OCI-M1 (cell line): ENCODE data around the gene NOS2.
"Not testable (repeated sequence)": the region's sequence is repeated elsewhere in the genome, so short reads cannot be mapped to it uniquely, and the experiment has no call there.

Experiments used
- DNase-seq: peaks from one replicate; lab custom pipeline; 2025; lab: John Stamatoyannopoulos, UW

NOS2 gene

DNA sequence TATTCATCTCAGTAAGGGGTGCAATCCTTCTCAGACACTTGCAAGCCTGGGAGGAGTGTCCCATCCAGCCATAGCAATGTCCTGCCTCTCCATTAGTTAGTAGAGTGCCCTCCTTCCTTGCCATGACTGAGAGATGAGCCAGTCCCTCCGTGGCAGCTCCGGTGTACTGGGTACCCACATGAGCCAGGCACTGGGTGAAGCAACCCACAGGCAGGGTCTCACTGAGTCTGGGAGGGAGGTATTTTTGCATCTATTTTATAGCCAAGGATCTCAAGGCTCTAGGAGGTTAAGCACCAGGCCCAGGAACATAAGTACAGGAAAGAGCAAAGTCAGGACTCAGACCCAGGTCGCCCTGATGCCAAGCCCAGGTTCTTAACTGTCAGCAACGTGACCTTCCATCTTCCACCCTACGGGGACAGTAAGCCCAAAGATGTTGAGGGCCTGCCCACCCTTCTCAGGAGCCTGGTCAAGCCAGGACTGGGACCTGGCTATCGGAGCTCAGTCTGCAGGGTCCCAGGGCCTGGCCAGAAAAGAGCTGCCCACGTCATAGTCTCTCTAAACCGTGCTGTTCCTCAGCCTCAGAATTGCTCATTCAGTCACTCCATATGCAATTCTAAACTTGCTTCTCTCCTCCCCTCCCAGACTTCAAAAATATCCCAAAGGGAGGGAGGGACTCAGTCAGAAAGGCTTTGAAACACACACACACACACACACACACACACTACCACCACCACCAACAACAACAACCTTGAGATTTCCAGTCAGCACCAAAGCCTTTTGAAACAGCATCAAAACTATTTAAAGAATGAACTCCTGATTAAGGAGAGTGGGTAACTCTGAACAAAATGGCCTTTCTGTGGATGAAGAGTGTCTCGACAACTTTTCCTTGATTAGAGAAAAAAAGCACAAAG is 16.6 kb downstream of the NOS2 start:
- DNase-seq, result no peak

DNA sequence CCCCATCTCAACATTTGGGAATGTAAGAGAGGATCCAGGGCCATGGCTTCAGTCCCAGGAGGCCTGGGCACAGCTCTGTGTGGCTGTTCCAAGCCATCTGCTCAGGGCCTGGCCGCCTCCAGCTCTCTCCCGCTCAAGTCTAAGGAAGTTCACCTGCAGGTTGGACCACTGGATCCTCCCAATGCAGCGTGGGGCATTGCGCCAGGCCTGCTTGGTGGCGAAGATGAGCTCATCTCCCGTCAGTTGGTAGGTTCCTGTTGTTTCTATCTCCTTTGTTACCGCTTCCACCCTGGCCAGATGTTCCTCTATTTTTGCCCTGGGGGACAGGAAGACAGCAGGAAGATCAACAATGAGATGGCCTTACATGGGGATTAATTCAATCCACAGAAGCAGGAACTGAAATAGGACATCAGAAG is 17.5 kb downstream of the NOS2 start:
- DNase-seq, result peak; percentile 26

DNA sequence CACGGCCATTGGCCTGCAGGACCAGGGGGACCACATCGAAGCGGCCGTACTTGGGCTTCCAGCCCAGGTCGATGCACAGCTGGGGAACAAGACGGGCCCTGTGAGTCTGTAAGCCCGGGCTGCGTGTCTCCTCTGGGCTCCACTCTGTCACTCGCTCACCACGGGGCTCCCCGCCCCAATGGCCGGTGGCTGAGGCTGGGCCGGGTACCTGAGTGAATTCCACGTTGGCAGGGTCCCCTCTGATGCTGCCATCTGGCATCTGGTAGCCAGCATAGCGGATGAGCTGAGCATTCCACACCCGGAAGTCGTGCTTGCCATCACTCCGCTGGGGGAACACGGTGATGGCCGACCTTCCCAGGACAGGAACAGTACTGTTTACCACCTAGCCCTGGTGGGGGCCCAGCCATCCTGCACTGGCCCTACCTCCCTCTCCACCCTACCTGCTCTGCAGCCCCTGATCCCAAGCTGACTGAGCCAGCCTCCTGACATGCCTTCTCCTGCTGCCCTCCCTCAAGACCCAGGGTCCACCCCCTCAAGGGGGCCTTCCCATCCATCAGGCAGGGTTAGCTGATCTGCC is 19.4 kb downstream of the NOS2 start:
- DNase-seq, result no peak

DNA sequence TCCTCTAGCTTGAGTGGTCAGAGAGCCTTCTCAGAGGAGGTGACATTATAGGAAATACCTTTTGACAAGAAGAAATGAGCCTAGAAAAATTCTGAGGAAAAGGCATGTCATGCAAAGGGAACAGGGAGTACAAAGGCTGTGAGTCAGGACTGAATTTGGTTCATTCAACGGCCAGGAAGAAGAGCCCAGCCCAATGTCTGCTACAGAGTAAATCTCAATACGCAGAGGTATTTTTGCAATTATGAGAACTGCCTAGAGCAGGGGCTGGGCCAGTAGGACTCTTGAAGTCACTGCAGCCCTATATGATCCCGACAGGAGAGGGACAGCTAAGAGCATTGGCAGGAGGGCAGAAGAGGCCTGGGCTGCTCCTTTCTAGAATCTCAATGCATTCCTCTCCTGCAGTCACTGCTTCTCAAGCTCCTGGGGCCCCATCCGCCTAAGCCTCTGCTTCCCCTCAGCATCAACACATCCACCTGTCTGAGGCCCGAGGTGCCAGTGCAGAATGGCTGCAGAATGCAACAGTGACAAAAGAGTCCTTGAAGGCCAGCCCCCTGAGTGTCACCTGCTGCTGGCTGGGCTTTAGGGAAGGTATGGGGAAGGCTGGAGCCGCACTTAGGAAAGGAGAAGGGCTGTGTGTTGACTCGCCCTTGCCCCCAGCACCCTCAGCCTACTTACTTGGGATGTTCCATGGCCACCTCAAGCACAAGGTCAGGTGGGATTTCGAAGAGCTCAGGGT is 20.1 kb downstream of the NOS2 start:
- DNase-seq, result no peak

DNA sequence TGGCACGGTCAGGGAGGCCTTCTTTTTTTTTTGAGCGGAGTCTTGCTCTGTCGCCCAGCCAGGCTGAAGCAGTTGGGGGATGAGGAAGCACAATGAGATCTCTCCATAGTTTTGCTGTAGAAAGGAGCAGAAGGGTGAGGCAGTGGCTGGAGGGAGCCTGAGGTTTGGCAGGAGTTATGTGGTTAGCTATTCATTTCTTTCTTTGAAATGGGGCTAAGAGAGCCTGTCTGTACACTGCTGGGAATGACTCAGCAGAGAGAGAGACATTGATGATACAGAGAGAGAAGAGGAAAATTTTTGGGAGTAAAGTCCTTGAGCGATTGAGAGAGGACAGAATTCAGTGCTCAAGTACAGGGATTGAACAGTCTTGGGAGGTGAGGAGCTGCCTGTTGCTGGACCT is 22.1 kb downstream of the NOS2 start:
- peak; percentile 57 for DNase-seq

DNA sequence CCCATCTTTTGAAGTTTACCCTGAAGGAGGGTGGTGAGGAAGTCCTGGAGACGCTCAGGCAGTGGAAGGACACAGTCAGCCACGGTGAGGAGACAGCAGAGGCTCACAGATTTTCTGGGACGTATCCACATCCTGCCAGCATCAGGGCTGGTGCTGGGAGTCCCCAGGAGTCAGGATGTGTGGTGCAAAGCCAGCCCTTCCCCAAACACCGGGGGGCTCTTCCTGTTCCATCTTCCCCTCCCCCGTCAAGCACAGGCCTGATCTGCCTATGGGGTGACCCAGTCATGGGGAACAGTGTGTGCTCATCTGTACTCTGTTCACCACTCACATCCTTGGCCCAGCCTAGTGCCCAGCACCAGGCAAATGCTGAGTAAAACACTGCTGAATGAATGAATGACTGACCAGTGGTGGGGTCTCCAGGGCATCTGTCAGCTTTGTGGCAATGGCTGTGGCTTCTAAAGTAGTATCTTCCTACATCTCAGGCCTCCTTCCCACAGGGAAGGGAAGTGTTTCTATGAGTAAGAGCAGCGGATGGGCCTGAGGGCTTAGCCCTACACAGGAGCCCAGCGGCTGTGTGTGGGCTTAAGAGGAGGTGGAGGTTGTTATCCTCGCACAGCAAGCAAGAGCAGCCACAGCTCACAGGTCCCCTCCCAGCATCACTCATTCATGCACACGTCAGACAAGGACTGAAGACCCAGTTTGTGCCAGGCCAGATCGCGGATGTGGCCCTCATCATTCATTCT is 23.3 kb downstream of the NOS2 start:
- no peak for DNase-seq

DNA sequence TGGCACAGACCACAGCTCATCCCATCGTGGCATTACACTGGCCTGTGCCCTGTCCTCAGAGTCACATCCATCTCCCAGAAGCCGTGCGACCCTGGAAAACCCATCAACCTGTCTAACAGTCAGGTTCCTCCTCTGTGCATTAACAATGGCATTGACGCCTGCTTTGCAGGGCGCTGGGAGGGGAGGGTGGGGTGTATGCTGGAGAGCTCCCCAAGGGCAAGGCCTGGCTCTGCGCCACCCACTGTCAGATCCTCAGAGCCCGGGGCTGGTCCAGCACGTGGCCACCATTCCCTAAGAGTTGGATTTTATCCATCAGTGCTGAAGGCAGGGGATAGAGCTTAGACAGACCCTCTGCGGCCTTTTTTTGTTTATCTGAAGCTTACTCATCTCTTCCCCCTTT is 28.7 kb downstream of the NOS2 start:
- no peak for DNase-seq

DNA sequence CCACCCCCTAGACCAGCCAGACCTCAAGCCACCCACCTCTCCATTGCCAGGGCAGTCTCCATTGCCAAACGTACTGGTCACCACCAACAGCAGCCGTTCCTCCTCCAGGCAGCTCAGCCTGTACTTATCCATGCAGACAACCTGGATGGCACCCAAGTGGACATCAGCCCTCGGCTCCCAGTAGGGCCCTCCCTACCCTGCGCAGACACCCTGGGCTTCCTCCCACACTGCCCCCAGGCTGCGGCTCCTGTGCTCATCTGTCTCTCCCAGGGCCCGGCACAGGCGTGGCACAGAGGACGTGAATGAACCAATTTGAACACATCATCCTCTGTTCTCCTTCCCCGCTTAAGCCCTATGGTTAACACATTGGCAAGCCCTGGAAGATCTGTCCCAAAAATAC is 29.5 kb downstream of the NOS2 start:
- no peak for DNase-seq

DNA sequence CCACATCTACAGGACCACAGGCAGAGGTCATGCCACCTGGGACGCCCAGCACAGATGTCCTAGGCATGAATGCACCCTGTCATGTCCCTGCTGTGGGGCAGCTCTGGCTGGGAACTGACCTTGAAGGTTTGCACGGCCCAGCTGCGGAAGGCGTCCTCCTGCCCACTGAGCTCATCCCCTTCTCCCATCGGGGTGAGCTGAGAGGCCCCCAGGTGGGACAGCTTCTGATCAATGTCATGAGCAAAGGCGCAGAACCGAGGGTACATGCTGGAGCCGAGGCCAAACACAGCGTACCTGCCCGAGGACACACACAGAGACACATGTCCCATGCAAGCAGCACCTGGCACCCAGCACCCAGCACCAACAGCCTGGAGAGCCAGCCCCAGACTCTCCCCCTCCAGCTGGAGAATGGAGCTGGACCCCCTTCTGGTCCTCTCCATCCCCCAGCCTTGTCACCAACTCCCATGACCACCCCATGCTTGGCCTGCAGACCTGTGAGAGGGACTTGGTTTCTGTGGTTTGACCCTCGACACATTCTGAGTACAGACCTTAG is 31.4 kb downstream of the NOS2 start:
- DNase-seq, result no peak

DNA sequence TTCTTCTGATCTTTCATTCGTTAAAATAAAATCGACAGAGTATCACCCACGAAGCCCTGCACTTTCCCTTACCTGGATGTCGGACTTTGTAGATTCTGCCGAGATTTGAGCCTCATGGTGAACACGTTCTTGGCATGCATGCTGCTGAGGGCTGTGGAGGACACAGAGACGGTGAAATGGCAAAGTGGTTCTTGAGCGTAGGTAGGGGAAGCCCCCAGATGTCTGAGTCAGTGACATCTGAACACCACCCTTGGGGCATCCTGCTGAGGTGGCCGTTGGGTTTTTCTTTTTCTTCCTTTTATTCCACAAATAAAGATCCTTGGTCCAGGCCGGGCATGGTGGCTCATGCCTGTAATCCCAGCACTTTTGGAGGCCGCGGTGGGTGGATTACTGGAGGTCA is 33.9 kb downstream of the NOS2 start:
- no peak for DNase-seq

DNA sequence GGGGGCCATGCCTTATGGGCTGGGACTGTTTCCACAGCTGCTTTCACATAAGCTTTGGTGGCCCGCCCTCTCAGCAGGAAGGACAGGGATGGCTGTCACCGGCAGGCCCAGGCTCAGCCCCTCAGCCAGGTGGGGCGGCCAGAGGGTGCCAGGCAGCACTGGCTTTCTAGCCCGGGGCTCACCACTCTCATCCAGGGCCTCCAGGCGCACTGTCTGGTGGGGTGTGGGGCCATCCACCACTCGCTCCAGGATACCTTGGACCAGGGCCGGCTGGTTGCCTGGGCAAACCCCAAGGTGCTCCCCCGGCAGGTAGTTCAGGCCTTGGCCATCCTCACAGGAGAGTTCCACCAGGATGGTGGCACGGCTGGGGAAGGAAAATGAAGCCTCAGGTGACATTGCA is 35.0 kb downstream of the NOS2 start:
- no peak for DNase-seq

DNA sequence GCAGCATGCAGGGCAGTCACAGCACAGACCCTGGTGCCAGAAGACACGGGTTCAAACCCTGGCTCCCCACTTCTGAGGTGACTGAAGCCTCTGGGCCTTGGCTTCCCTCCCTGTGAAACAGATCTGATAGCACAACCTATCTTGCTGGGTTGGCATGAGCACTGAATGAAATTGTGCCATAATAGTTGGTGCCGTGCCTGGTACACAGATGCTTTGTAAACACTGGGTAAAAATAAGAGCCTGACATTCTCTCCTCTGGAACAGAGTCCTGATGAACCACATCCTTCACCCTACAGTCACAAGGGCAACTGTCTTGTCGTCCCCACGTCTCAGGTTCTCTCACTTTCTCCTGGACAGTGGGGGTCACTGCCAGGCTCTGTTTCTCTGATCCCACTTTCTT is 35.7 kb downstream of the NOS2 start:
- no peak for DNase-seq

DNA sequence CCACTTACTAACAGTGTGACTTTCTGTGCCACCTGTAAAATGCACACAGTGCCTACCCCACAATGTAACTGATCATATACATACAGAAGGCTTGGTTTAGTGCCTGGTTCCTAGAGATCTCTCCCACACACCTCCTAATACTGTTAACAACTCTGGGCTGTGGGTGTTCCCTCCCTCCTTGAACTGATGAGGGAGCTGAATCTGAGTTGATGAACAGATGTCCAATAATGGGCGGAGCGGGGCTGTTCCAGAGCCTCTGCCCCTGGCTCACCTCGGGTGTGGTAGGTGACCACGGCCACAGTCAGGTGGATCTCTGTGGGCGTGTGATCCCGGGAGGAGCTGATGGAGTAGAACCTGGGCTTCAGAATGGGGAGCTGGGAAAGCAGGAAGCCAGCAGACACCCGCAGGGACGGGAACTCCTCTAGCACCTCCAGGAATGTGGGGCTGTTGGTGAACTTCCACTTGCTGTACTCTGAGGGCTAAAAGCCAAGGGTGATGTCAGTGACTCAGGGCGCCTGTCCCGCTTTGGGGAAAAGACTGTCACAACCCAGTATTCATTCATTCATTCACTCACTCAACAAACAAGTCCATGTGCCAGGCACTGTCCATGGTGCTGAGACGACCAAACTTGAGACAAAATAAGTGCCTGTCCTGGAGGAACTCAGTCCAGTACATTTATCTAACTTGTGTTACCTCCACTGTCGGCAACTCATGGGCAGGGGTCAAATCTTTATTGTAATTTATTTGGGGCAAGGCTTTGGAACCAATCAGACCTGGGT is 37.6 kb downstream of the NOS2 start:
- DNase-seq, result peak; percentile 73

DNA sequence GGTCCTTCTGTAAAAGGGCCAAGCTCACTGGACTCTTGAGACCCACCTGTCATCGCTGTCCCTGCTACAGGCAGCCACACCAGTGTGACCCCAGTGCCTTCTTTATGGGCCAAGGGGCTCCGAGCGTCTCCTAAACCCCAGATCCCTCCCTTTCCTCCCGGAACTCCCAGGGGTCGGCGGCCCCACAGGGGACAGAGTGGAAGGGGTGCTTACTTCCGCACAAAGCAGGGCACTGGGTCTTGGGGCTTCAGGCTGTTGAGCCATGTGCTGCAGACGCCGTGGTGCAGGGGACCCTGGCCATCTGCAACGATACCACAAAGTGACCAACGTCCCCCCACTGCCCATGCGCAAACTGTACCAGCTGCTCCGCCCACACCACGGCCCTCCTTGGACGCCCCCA is 39.4 kb downstream of the NOS2 start:
- not testable (repeated sequence) for DNase-seq

DNA sequence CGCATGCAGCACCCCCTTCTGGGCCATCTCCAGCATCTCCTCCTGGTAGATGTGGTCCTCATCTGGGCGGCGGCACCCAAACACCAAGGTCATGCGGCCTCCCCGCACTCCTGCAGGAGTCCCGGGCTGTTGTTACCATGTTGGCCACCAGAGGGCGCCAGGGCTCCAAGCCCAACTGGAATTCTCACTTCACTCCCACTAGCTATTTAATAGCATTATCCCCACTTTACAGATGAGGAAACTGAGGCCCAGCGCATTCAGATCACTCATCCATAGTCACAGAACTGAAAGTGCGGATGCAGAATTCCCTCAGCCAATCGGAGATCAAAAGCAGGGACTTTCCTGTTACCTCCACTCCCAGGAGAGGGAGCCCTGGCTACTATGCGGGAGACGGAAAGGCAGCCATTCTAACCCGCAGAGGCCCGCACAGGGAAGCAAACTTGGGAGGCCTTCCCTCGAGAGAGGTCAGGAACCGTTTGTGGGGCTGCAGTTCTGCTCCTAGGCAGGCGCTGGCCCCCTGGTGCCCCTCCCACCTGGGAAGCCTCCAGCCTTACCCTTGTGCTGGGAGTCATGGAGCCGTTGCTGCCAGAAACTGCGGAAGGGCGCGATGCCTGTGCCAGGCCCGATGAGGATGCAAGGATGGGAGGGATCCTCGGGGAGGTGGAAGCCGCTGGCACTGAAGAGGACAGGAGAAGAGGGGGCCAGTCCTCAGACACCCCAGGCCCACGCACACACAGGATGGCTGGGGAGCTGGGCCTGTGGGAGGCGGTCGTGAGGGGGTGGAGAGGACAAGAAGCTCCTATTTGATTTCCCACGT is 40.1 kb downstream of the NOS2 start:
- peak; percentile 85 for DNase-seq

DNA sequence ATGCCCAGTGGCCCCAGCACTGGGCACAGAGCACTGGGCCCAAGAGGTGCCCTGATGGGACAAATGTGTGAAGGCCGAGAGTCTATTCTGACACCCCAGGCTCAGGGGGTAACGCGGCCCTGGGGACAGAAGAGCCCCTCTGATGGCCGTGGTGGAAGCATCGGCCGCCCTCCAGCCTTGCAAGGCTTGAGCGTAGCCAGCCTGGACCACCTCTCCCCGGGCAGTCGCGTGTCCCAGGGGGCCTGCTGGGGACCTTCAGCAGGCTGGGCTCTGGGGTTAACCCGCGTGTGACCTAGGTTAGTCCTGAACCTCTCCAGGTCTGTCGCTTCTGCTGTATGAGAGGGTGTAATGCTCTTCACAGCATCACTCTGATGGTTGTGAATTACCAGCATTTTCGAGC is 40.8 kb downstream of the NOS2 start:
- no peak for DNase-seq

DNA sequence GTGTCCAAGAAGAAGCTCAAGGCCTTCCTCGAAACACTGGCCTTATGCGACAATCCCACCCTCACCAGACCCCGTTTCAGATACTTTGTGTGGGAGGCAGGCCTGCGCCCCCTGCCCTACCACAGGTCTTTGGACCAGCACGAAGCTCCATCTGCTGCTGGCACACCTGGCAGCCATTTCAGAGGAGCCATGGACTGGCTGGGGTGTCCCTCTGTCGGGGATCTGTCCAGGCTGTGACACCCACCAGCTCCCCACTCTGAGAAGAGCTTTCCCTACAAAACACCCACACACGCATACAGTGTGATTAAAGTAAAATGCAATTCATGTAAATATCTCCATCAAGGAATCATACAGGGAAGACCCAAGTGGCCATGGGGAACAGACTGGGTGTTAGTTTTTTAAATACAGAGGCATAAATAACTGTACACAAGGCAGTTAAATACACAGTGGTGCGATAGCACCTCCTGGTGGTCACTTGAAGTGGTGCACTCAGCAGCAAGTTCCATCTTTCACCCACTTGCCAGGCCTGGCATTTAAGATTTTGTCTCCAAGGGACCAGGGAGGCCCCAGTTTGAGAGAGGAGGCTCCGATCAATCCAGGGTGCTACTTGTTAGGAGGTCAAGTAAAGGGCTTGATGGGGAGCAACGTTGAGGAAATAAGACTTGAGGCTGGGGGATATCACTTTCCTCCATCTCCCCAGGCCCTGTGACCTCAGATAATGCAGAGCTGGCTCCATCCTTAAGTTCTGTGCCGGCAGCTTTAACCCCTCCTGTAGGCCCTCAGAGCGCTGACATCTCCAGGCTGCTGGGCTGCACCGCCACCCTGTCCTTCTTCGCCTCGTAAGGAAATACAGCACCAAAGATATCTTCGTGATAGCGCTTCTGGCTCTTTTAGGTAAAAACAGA is 43.6 kb downstream of the NOS2 start:
- peak; percentile 85 for DNase-seq

DNA sequence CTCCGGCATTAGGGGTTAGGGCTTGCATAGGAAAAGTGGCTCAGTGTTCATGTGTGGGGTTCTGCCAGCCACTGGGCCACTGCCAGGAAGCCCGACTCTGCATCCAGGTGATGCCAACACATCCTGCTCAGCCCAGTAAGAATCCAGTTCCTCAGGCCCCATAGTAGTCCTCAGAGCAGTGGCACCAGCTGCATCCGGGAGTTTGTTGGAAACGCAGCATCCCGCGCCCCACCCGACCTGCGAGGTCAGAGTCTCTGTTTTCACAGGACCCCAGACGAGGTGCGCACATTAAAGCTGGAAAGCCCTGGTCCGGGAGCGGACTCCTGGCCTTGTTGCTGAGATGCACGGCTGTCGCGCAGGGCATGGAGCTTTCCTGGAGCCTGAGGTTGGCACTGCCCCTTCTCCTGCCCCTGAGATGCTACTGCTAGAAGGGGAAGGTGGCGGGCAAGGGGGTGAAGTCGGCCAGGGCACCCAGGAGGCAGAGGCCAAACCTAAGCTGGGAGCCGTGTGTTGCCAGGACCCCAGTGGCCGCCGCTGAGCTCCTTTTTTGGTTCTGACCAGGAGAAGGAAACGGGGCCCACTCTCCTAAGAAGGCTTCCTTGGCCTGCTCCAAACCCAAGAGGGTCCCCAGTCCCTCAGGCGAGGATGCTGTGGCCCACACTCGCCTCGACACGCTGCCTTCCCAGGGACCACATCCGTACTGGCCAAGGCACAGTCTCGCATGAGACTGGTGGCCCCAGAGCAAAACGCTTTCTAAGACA is 44.4 kb downstream of the NOS2 start:
- no peak for DNase-seq

DNA sequence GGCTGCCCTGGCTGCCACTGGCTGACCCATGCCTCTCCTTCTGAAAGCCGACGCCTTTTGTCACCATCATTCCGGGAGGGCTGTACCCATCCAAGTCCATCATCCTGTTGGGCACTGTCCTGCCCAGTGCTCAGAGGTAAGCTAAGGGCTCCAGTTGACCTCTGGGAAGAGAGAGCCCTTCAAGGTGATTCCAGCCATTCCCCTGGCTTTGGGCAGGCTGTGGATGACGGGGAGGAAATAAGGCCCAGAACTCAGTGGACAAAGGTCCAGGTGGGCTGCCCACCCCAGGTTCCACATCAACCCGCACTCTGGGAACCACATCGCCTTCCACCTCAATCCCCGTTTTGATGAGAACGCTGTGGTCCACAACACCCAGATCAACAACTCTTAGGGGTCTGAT is 45.8 kb downstream of the NOS2 start:
- DNase-seq, result no peak
